HG03095 (cell line): ENCODE measurements around the gene SCAF1.

Source experiments
- ATAC-seq: cut with Tn5 transposase; IDR thresholded peaks from one replicate; pipeline ENCODE4 v1.9.1; 2021; ENCODE audit warnings: moderate library complexity; ENCODE audit not compliant: unreplicated experiment

Gene SCAF1

GRCh38 chr19:49684983-49685553 lies 43.1 kb downstream of the SCAF1 start:
- ATAC-seq, result no peak

GRCh38 chr19:49685845-49686332 lies 43.9 kb downstream of the SCAF1 start:
- no peak for ATAC-seq

GRCh38 chr19:49686503-49687088 lies 44.6 kb downstream of the SCAF1 start:
- no peak for ATAC-seq

GRCh38 chr19:49687150-49687549 lies 45.1 kb downstream of the SCAF1 start:
- no peak for ATAC-seq

GRCh38 chr19:49687566-49688316 lies 45.7 kb downstream of the SCAF1 start:
- no peak for ATAC-seq

GRCh38 chr19:49688531-49689132 lies 46.6 kb downstream of the SCAF1 start:
- no peak for ATAC-seq

- no peak for ATAC-seq
These were observed 47.4 kb downstream of the SCAF1 start, which contains the start of gene ADM5 for GRCh38 chr19:49689133-49690078. TSS of gene ADM5 (plus strand) at chr19:49689594. CDS start at chr19:49689838, 244 bp downstream.

- no peak for ATAC-seq
These were observed 48.2 kb downstream of the SCAF1 start for GRCh38 chr19:49690079-49690655.

GRCh38 chr19:49690656-49691242 lies 48.7 kb downstream of the SCAF1 start, which contains the start of gene CPT1C:
TSS of gene CPT1C (plus strand) at chr19:49691116. CDS start at chr19:49692253, 1,137 bp downstream.
- no peak for ATAC-seq

- ATAC-seq, result no peak
These were observed 49.5 kb downstream of the SCAF1 start for GRCh38 chr19:49691243-49692146.

- no peak for ATAC-seq
These were observed 50.1 kb downstream of the SCAF1 start for GRCh38 chr19:49692147-49692506.

- ATAC-seq, result no peak
These were observed 54.1 kb downstream of the SCAF1 start for GRCh38 chr19:49696115-49696514.

GRCh38 chr19:49696865-49697264 lies 54.9 kb downstream of the SCAF1 start:
- no peak for ATAC-seq

- ATAC-seq, result no peak
These were observed 57.4 kb downstream of the SCAF1 start for GRCh38 chr19:49699364-49699763.

- no peak for ATAC-seq
These were observed 58.6 kb downstream of the SCAF1 start for GRCh38 chr19:49700563-49700962.

- ATAC-seq, result no peak
These were observed 59.3 kb downstream of the SCAF1 start for GRCh38 chr19:49701271-49701786.

GRCh38 chr19:49704888-49705642 lies 63.1 kb downstream of the SCAF1 start:
- no peak for ATAC-seq

GRCh38 chr19:49705919-49706318 lies 63.9 kb downstream of the SCAF1 start:
- ATAC-seq, result no peak
